OCI-LY7 (cell line): Measurements from ENCODE around the gene CABS1. TPM values are rescaled to one million over a fixed set of nuclear protein-coding genes. Genes with fewer than 3 reads are reported as not detected.

Experiments used
- BruUV-seq: library from RNA; stranded (reverse); fragments of 400-500 nt; replicated peaks from 2 replicates; lab custom pipeline; 2021; lab: Mats Ljungman, UMichigan
- CTCF ChIA-PET: fragments of 300-600 bp; sonication (Branson Sonifier 250); formaldehyde crosslinking; loops from one replicate; lab custom pipeline; 2022; ENCODE audit warnings: antibody characterized with exemption; ENCODE audit not compliant: unreplicated experiment; lab: Charles Lee
- POLR2A ChIA-PET: fragments of 300-600 bp; sonication (Branson Sonifier 250); formaldehyde crosslinking; loops from one replicate; lab custom pipeline; 2022; ENCODE audit warnings: antibody characterized with exemption; lab: Charles Lee
- DNase-seq: peaks from one replicate; pipeline ENCODE4 v3.0.0-alpha.2; 2015; ENCODE audit warnings: low spot score
- H2AFZ ChIP-seq: fragments of 200-600 bp; sonication (generic), shearing (Covaris generic); 2 replicates; pipeline ENCODE4 v1.6.1; 2014; ENCODE audit warnings: mild to moderate bottlenecking, antibody characterized with exemption, low read length, moderate library complexity
- H3K27ac ChIP-seq: fragments of 200-600 bp; sonication (generic); 2 replicates; pipeline ENCODE4 v1.5.1; 2014; ENCODE audit warnings: mixed run types, low read depth, mild to moderate bottlenecking, moderate library complexity, low read length, inconsistent platforms; ENCODE audit not compliant: poor library complexity, severe bottlenecking
- H3K36me3 ChIP-seq: fragments of 200-600 bp; sonication (generic); 2 replicates; pipeline ENCODE4 v1.6.1; 2014; ENCODE audit warnings: mild to moderate bottlenecking, antibody characterized with exemption, low read length, moderate library complexity, mixed read lengths; ENCODE audit not compliant: insufficient read depth
- H3K4me1 ChIP-seq: fragments of 200-600 bp; sonication (generic); 2 replicates; pipeline ENCODE4 v1.5.1; 2014; ENCODE audit warnings: mild to moderate bottlenecking, low read length; ENCODE audit not compliant: insufficient read depth, poor library complexity, severe bottlenecking
- H3K4me2 ChIP-seq: fragments of 200-600 bp; sonication (generic); 2 replicates; pipeline ENCODE4 v1.6.1; 2014; ENCODE audit warnings: mild to moderate bottlenecking, low read length
- H3K4me3 ChIP-seq: fragments of 200-600 bp; sonication (generic); 2 replicates; pipeline ENCODE4 v1.5.1; 2014; ENCODE audit warnings: mild to moderate bottlenecking, low read depth, low read length; ENCODE audit not compliant: poor library complexity, severe bottlenecking
- H3K79me2 ChIP-seq: fragments of 200-600 bp; sonication (generic); 2 replicates; pipeline ENCODE4 v1.6.1; 2016; ENCODE audit warnings: low read depth, mild to moderate bottlenecking, low read length, moderate library complexity, mixed read lengths; ENCODE audit not compliant: insufficient read depth
- H3K9me2 ChIP-seq: fragments of 200-600 bp; sonication (generic); 2 replicates; pipeline ENCODE4 v1.6.1; 2016; ENCODE audit warnings: mild to moderate bottlenecking, low read length, mixed read lengths; ENCODE audit not compliant: insufficient read depth
- H3K9me3 ChIP-seq: fragments of 200-600 bp; sonication (generic); 2 replicates; pipeline ENCODE4 v1.6.1; 2014; ENCODE audit warnings: mild to moderate bottlenecking, mixed run types, low read length, mixed read lengths
- H4K20me1 ChIP-seq: fragments of 200-600 bp; sonication (generic); 2 replicates; pipeline ENCODE4 v1.6.1; 2014; ENCODE audit warnings: mild to moderate bottlenecking, antibody characterized with exemption, low read length, moderate library complexity, mixed read lengths; ENCODE audit not compliant: insufficient read depth
- EZH2phosphoT487 ChIP-seq: fragments of 200-600 bp; sonication (generic); IDR thresholded peaks from 2 replicates; pipeline ENCODE4 v1.6.1; 2018; ENCODE audit warnings: low read depth, borderline replicate concordance, mild to moderate bottlenecking, mixed run types, antibody characterized with exemption, low read length, moderate library complexity, mixed read lengths
- intact Hi-C: fragments of 100-400 bp; cut with micrococcal nuclease; formaldehyde crosslinking; loops from one replicate; pipeline ENCODE4 v1.10.0; 2022; ENCODE audit not compliant: unreplicated experiment
- total RNA-seq, 2 experiments: library from RNA; depleted of rRNA in 1 of 2; stranded (reverse); fragments of >200 nt in 1 of 2; shearing (Covaris generic) in 1 of 2; gene quantifications; 2 replicates each; pipeline ENCODE4 v1.2.3, GENCODE V29; 2014 to 2022
- TF ChIP-seq, protein P1 (sequence below): fragments of 200-600 bp; sonication (generic); conservative IDR thresholded peaks from 2 replicates; pipeline ENCODE4 v1.5.1; 2014; ENCODE audit warnings: mild to moderate bottlenecking, antibody characterized with exemption, low read length, moderate library complexity, mixed read lengths

Gene CABS1
- total RNA-seq, 2 experiments from 2014 or later, result not detected

DNA sequence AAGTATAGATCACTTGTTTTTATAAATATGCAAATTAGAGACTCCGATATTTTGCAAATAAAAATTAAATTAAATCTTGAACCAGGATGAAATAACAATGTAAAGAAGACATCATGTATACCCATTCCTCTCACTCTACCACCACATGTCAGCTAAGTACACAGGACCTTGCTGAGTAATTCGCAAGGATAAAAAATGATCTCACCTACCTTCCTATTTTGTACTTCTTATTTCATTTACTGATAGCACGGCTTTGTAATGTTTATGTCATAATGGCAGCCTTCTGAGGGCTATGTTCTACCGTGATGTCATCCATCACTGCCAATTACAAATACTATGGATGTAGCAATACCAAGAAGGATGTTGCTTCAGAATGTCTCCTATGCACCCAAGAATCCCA, 37.2 kb downstream of the CABS1 start:
- H3K9me3 ChIP-seq, result no peaks in the 10 kb centered on the region
- H3K4me2 ChIP-seq, result no peak overlapping the region
- TF ChIP-seq EZH2phosphoT487, result no peak
- TF ChIP-seq, protein P1, sequence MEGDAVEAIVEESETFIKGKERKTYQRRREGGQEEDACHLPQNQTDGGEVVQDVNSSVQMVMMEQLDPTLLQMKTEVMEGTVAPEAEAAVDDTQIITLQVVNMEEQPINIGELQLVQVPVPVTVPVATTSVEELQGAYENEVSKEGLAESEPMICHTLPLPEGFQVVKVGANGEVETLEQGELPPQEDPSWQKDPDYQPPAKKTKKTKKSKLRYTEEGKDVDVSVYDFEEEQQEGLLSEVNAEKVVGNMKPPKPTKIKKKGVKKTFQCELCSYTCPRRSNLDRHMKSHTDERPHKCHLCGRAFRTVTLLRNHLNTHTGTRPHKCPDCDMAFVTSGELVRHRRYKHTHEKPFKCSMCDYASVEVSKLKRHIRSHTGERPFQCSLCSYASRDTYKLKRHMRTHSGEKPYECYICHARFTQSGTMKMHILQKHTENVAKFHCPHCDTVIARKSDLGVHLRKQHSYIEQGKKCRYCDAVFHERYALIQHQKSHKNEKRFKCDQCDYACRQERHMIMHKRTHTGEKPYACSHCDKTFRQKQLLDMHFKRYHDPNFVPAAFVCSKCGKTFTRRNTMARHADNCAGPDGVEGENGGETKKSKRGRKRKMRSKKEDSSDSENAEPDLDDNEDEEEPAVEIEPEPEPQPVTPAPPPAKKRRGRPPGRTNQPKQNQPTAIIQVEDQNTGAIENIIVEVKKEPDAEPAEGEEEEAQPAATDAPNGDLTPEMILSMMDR, result no peak
- ChIA-PET POLR2A (no interaction called here), CTCF (no interaction called here)
- no peaks in the 10 kb centered on the region for H3K4me1 ChIP-seq
- DNase-seq, result no peak
- H3K4me3 ChIP-seq, result no peak overlapping the region
- no peaks in the 10 kb centered on the region for H4K20me1 ChIP-seq
- no TSS peak for BruUV-seq
- H3K27ac ChIP-seq, result no peak overlapping the region
- no peaks in the 10 kb centered on the region for H3K9me2 ChIP-seq
- intact Hi-C loops, result no loop called here
- no peak overlapping the region for H2AFZ ChIP-seq
- H3K36me3 ChIP-seq, result no peaks in the 10 kb centered on the region
- no peaks in the 10 kb centered on the region for H3K79me2 ChIP-seq

DNA sequence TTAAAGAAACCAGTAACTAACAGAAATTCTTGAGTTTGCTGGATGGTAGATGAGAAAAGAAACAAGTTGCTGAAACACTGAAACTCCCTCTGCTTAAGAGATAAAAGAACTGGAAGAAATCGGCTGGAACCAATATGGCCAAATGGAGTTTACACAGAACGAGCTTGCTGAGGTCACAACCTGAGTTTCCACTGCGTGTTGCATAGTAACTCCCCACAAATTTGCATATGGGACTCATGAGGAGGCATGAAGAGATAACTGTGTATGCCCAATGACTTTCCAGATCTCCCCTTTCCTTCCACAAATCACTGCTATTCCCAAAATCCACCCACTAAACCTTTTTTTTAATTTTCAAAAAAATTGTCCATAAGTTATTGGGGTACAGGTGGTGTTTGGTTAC, 38.0 kb downstream of the CABS1 start:
- TF ChIP-seq, protein P1, result no peak
- no peak for TF ChIP-seq EZH2phosphoT487
- intact Hi-C loops, result no loop called here
- Histone ChIP-seq H3K27ac (no peak overlapping the region), H2AFZ (no peak overlapping the region), H3K4me3 (no peak overlapping the region), H3K36me3 (no peaks in the 10 kb centered on the region), H3K4me2 (no peak overlapping the region), H3K4me1 (no peaks in the 10 kb centered on the region), H3K9me3 (no peaks in the 10 kb centered on the region), H3K9me2 (no peaks in the 10 kb centered on the region), H4K20me1 (no peaks in the 10 kb centered on the region), H3K79me2 (no peaks in the 10 kb centered on the region)
- no peak for DNase-seq
- ChIA-PET POLR2A (no interaction called here), CTCF (no interaction called here)
- no TSS peak for BruUV-seq

DNA sequence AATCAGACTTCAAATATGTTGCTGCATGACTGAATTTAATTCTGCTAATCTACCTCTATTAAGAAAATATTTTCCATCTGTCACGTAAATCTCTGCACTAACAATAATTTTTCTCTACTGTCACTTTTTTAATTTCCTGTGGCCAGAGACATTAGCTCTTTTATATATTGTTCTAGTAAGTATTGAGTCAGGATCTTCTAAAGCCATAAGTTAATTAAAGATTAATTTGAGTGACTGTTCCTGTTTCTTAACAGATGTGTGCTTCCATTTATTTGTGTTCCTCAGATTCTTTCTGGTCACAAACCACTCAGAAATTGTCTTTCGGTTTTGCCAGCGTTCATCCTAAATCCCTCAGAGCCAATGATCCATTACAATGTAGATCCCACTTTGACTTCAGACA, 45.8 kb downstream of the CABS1 start:
- Histone ChIP-seq H3K79me2 (no peaks in the 10 kb centered on the region), H4K20me1 (no peaks in the 10 kb centered on the region), H3K4me3 (no peak overlapping the region), H3K27ac (no peak overlapping the region), H3K9me2 (no peaks in the 10 kb centered on the region), H3K4me1 (no peaks in the 10 kb centered on the region), H3K9me3 (no peaks in the 10 kb centered on the region), H2AFZ (no peak overlapping the region), H3K4me2 (no peak overlapping the region), H3K36me3 (no peaks in the 10 kb centered on the region)
- DNase-seq, result no peak
- BruUV-seq, result no TSS peak
- no peak for TF ChIP-seq EZH2phosphoT487
- TF ChIP-seq, protein P1, result no peak
- intact Hi-C loops, result no loop called here
- POLR2A ChIA-PET, result no interaction called here
- CTCF ChIA-PET, result no interaction called here
